ENCODE results near the gene N4BP2L2. TPM values are rescaled to one million over a fixed set of nuclear protein-coding genes. Genes with fewer than 3 reads are reported as not detected.
"Not testable (repeated sequence)": the region's sequence is repeated elsewhere in the genome, so short reads cannot be mapped to it uniquely, and the experiment has no call there.

Gene N4BP2L2
- polyA plus RNA-seq (ENCODE audit: insufficient read length in 12 of 12), result 100 to 1,000 TPM in 7 of 12 donors, 10 to 100 TPM in 4, not detected in 1; 87.1 to 187 (median 135) TPM
- long read RNA-seq, donor 1, full-length matches to known transcripts, result 32 of 58 reads
- long read RNA-seq, donor 1, partial matches to known transcripts, result 26 of 58 reads
- long read RNA-seq, donor 1, other reads (novel, unspliced or antisense), result 0 of 58 reads
- long read RNA-seq, donor 2, full-length matches to known transcripts, result 21 of 50 reads
- long read RNA-seq, donor 2, partial matches to known transcripts, result 29 of 50 reads
- long read RNA-seq, donor 2, other reads (novel, unspliced or antisense), result 0 of 50 reads
- long read RNA-seq, donor 3, full-length matches to known transcripts, result 14 of 24 reads
- long read RNA-seq, donor 3, partial matches to known transcripts, result 10 of 24 reads
- long read RNA-seq, donor 3, other reads (novel, unspliced or antisense), result 0 of 24 reads
- long read RNA-seq, donor 4, full-length matches to known transcripts, result 10 of 10 reads
- long read RNA-seq, donor 4, partial matches to known transcripts, result 0 of 10 reads
- long read RNA-seq, donor 4, other reads (novel, unspliced or antisense), result 0 of 10 reads
- long read RNA-seq, donor 5, full-length matches to known transcripts, result 32 of 82 reads
- long read RNA-seq, donor 5, partial matches to known transcripts, result 50 of 82 reads
- long read RNA-seq, donor 5, other reads (novel, unspliced or antisense), result 0 of 82 reads
- long read RNA-seq, donor 6, full-length matches to known transcripts, result 5 of 19 reads
- long read RNA-seq, donor 6, partial matches to known transcripts, result 14 of 19 reads
- long read RNA-seq, donor 6, other reads (novel, unspliced or antisense), result 0 of 19 reads
- long read RNA-seq, donor 7, full-length matches to known transcripts, result 16 of 22 reads
- long read RNA-seq, donor 7, partial matches to known transcripts, result 6 of 22 reads
- long read RNA-seq, donor 7, other reads (novel, unspliced or antisense), result 0 of 22 reads
- long read RNA-seq, donor 8, full-length matches to known transcripts, result 24 of 58 reads
- long read RNA-seq, donor 8, partial matches to known transcripts, result 34 of 58 reads
- long read RNA-seq, donor 8, other reads (novel, unspliced or antisense), result 0 of 58 reads
- long read RNA-seq, donor 9, full-length matches to known transcripts, result 7 of 7 reads
- long read RNA-seq, donor 9, partial matches to known transcripts, result 0 of 7 reads
- long read RNA-seq, donor 9, other reads (novel, unspliced or antisense), result 0 of 7 reads
- long read RNA-seq, donor 10, full-length matches to known transcripts, result 18 of 18 reads
- long read RNA-seq, donor 10, partial matches to known transcripts, result 0 of 18 reads
- long read RNA-seq, donor 10, other reads (novel, unspliced or antisense), result 0 of 18 reads
- long read RNA-seq, donor 11, full-length matches to known transcripts, result 12 of 30 reads
- long read RNA-seq, donor 11, partial matches to known transcripts, result 18 of 30 reads
- long read RNA-seq, donor 11, other reads (novel, unspliced or antisense), result 0 of 30 reads

GRCh38 chr13:32538621-32539246 is at the start of gene N4BP2L2:
TSS of gene N4BP2L2 (minus strand) at chr13:32538795. CDS start at chr13:32537027, 1,768 bp downstream.
- peak; percentile 99 for DNase-seq

DNA sequence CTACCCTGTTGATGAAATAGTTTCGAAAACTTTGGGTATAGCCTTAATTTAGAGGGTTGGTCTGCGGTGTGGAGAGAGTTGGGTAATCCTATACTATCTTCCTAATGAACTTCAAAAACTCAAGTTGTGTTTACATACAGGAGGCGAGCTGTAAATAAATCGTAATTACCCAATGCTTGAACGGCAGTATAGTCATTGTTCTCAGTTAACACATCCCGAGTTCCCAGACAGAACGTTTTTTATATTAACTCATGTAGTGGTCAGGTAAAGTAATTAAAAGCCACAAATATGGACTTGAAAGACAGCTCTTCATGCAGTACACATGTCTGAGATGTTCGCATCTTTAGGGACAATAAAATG is 49.2 kb upstream of the N4BP2L2 start:
- DNase-seq, result peak; percentile 48

DNA sequence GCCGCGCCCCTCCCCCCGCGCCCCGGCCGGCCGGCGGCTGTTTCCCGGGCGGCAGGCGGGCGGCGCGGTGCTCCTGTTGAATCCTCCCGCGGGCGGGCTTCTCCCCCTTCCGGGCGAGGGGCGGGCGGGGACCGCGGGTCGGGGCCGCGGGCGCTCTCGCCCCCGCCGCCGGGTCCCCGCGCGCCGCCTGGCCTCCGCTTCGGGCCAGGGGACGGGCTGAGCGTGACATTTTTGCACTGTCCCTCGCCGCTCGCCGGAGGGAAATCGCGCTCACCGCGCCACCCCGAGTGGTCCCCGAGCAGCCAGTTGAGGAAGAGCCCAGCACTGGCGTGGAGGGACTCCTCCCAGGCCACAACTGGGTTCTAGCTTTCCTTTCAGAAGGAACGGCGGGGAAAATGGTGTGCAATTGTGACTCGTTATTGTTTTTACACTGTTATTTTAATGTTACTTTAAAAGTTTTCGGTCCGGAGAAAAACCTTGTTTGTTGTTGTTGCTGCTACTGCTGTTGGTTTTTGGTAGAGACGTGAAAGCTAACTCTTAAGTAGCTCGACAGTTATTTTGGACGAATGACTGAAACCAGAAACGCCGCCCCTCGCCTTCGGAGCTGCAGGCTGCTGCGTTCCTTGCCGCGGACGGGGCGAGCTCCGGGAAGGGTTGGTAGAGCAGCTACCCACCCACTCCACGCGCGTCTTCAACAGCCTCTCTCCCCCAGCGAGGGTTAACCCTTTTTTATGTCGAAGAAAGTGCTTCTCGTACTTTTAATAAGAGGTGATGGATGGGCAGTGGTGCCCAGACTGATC is 48.6 kb upstream of the N4BP2L2 start:
- peak; percentile 75 for DNase-seq

DNA sequence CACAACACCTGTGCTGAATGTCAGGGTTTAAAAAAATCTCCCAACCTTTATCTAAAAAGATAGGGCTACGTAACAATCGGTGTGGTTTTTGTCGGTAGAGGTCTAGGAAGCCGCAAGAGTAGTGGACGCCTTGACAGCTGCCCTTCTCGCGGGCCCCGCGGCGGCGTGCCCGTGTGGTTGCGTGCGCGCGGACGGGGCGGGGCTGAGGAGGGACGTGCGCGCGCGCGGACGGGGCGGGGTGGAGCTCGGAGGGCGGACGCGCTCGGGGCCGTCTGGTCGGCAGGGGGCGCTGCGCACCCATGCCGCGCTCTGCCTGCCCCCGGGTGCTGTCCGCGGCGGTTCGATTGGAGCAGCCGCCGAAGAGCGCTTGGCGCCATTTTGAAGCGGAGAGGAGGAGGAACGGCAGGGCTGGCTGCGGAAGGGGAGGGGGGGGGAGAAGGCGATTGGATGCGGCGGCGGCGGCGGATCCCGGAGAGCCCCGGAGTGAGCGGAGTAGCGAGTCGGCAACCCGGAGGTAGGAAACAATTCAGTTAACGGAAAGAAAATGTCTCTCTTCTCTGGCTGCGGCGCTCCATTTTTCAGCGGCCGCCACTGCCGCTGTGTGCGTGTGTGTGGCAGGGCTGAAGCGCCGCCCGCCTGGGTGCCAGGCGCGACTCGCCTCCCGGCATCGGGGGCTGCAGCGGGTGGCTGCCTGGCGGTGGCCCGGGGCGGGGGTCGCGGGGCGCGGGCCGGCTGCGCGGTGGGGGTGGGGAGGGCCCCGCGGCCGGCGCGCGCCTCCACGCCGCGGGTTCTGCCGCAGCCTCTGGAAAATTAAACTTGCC is 47.7 kb upstream of the N4BP2L2 start, which contains the start of gene PDS5B:
Gene PDS5B, plus strand, starts transcription at position 373 of the 821 bp plus-strand sequence. CDS start 62,321 bp downstream, outside the sequence.
- DNase-seq, result peak; percentile 93

DNA sequence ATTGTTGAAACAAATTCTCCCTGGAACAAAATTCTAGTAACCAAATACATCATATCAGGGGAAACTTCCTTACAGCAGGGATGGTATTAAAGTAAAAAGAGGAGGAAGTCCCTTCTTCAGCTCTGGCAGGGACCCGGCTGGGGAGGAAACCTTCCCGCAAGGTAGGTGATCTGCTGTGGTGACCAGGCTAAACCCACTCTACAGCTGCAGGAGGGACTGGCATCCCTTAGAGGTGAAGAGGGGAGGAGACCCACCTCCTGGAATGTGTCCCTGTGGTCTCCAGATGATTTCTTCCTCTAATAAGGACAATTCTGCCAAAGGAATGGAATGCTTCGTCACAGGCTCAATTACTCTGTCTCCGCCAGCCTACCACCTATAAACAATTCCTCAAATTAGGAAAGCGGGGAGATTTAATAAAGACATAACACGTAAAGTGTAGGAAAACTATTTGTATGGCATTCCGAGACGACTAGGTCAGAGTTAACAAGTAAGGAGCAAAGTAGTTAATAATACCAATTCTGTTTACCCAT is 47.0 kb upstream of the N4BP2L2 start:
- no peak for DNase-seq

GRCh38 chr13:32582991-32583390 is 44.4 kb upstream of the N4BP2L2 start:
- DNase-seq, result no peak

DNA sequence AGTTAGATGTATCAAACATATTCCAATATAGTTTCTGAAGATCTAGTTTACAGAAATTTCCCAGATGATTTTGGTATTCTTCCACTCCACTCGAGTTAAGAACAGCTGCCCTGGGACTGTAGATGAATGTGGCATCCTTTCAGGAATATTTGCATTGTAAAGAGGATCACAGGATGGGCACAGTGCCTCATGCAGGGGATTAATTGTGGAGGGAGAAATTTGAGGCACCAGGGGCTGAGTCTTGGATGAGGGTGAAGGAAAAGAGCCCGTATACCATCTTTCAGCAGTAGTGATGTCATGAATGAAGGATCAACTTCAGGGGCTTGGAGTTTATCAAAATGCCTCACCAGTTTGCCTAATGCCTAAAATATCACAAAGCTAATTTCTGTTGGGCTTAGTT is 43.7 kb upstream of the N4BP2L2 start:
- DNase-seq, result no peak

GRCh38 chr13:32581177-32581786 is 42.7 kb upstream of the N4BP2L2 start:
- peak; percentile 22 for DNase-seq

GRCh38 chr13:32577032-32577431 is 38.4 kb upstream of the N4BP2L2 start:
- no peak for DNase-seq

- not testable (repeated sequence) for DNase-seq
These were observed 37.1 kb upstream of the N4BP2L2 start for GRCh38 chr13:32575687-32576086.

- DNase-seq, result not testable (repeated sequence)
These were observed 22.2 kb upstream of the N4BP2L2 start for GRCh38 chr13:32560842-32561241.

DNA sequence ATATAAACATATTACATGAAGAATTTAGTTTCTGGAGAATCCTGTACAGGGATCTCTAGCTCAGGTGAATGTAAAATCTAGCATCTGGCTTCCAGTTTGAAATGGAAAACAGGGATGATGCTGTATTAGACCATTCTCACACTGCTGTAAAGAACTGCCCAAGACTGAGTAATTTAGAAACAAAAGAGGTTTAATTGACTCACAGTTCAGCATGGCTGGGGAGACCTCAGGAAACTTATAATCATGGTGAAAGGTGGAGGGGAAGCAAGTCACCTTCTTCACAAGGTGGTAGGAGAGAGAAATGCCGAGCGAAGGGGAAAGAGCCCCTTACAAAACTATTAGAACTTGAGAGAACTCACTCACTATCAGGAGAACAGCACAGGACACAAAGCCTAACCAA is 17.0 kb upstream of the N4BP2L2 start:
- DNase-seq, result no peak

- no peak for DNase-seq
These were observed 15.1 kb upstream of the N4BP2L2 start for GRCh38 chr13:32553720-32554119.

DNA sequence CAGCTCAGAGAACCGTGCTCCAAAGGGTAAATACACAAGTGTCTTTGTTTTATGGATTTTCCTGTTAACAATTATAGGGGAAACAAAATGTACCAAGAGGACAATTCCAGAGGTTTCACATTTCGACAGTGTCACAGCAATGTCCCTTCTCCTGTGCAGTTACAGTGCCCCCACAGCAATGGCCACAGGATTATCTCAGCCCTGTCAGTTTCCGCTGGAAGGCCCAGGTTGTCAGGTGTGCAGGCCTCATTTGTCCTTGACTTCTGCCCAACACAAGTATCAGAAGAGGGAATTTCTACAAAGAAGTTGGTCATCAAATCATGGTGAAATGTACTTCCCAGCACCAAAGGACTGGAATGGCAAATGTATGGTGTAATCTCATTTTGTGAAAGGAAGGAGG is 11.2 kb upstream of the N4BP2L2 start:
- DNase-seq, result no peak

- no peak for DNase-seq
These were observed 10.2 kb upstream of the N4BP2L2 start for GRCh38 chr13:32548837-32549236.

DNA sequence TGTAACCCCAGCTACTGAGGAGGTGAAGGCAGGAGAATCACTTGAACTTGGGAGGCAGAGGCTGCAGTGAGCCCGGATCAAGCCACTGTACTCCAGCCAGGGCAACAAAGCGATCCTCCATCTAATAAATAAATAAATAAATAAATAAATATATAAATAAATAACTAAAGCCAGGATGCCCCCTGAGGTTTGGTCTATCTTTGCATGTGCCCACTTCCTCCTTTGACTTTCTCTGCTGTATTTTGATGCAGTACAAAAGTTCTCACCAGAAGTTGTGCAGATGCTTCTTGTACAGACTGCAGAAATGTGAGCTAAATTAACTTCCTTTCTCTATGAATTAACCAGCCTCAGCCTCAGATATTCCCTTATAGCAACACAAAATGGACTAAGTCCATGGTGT is 6.5 kb upstream of the N4BP2L2 start:
- no peak for DNase-seq

DNA sequence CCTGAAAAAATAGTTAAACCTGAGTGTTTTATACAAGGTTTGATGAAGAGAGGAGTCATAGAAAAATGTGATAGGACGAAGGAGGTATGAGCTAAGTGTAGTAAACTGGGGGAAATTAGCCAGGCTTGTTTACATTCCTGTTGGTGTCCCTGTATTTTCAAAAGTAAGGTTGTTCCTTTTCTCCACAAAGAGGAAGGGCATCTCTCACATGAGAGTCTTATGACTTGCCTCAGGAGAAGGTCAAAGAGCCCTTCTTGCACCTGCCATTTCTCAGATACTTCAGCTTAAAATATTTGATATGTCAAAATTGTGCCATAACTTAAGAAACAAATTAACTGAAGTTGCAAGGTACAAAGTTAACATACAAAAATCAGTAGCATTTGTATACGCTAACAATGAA is 3.6 kb upstream of the N4BP2L2 start:
- no peak for DNase-seq

GRCh38 chr13:32538143-32538620 is 413 bp downstream of the N4BP2L2 start:
- DNase-seq, result no peak

All from muscle of arm (tissue), 14 donors.